22Rv1 (cell line): ENCODE measurements around the gene LILRA6.

Source experiments
- CTCF ChIP-seq: fragments of 450-650 bp; IDR thresholded peaks from 2 replicates; pipeline ENCODE4 v1.5.1; 2017; ENCODE audit warnings: mild to moderate bottlenecking
- ZFX ChIP-seq: fragments of 450-650 bp; IDR thresholded peaks from 2 replicates; pipeline ENCODE4 v1.6.1; 2017; ENCODE audit warnings: antibody characterized with exemption, borderline replicate concordance

- no peak for TF ChIP-seq CTCF
- no peak for TF ChIP-seq ZFX
Observed at GRCh38 chr19:54275951-54276350, 33.4 kb upstream of the LILRA6 start.
